Brain pericyte (primary cell): ENCODE results near the gene MMEL1.
"Not testable (repeated sequence)": the region's sequence is repeated elsewhere in the genome, so short reads cannot be mapped to it uniquely, and the experiment has no call there.

Experiments
- DNase-seq: peaks from one replicate; pipeline ENCODE4 v3.0.0-alpha.2; 2012; ENCODE audit warnings: low read depth, low spot score

The MMEL1 gene

DNA sequence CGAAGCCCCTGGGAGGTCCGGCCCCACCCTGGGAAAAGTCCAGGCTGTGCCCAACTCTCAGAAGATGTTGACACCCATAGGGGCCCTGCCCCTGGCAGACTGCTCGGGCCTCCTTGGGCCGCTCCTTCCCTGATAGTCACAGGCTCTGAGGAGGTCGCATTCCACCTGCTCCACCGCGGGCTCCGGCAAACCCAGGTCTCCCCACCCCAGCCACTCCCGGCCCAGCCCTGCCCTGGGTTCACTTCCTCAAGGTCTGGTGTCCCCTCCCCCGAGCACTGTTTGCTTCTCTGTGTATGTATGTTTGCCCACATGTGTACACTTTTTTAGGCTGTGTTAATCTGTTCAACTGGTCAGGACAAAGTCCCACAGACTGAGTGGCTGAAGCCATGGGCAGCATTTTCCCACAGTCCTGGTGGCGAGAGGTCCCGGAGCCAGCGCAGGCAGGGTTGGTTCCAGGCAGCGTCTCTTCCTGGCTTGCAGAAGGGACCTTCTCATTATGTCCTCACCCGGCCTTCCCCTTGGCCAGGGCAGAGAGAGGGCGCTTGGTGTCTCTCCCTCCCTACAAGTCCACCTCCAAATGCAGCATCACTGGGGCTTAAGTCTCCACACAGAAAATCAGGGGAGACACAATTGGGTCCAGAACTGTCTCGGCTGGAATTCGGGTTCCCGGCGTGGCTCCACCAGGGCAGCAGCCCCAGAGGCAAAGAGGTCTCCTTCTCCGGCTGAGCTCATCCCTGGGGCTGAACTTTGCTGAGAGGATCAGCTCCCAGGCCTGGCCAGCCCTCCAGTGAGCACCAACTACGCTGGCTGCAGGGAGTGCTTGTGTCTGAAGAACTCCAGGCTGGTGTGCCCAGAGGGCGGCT is 56.8 kb downstream of the MMEL1 start:
- DNase-seq = no peak

DNA sequence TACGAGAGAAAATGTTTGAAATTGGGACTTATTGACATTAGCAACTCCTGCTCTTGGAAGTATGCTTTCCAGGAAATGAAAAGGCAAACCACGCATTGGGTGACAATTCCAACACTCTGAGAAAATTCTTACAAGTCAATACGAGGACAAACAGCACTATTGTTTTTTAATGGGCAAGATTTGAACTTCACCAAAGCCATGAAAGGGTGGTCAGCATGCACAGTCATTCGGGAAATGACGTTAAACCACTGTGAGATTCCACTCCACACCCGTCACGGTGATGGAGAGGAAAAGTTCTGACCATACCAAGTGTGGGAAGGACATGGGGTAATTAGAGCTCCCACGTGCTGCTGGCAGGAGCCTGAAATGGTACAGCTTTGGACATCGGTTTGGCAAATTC is 58.5 kb downstream of the MMEL1 start:
- no peak for DNase-seq

- DNase-seq = no peak
These were observed 59.4 kb downstream of the MMEL1 start for GRCh38 chr1:2573250-2573920.

- no peak for DNase-seq
These were observed 61.5 kb downstream of the MMEL1 start for GRCh38 chr1:2571348-2571747.

GRCh38 chr1:2570332-2570731 is 62.5 kb downstream of the MMEL1 start:
- no peak for DNase-seq

DNA sequence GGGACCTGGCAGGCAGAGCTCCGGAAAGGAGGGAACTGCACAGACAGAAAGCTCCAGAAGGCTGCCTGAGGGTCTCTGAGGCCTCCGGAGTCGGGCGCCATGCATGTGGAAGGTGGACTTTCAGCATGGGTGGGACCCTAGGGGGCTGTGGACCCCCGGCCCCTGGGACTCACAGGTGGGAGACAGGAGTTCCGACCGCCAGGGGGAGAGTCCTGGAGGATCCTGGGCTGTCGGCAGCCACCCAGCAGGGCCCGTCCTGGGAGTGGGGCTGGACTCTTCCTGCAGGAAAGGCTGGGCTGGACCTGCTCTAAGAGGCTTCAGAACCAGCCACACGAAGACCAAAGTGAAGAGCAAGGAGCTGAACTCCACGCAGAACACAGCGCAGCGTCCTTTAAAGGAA is 63.1 kb downstream of the MMEL1 start:
- not testable (repeated sequence) for DNase-seq

DNA sequence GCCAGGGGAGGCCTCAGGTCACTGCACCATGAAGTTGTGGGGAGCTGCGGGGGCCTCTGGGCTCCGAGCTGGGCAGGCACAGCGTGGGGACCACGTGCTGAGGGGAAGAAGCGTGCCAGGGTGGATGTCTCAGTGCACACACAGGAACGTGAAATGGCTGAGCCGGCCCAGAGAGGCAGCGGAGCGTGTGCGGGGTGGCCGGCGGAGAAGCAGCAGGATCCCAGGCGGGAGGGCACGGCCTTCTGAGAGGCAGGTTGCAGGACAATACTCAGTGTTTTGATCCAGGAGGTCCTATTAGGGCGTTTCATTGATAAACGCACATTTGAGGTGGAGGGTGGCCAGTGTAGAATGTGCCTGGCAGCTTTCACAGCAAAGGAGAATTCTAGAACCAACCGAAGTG is 63.8 kb downstream of the MMEL1 start:
- DNase-seq = no peak

- DNase-seq = not testable (repeated sequence)
These were observed 64.5 kb downstream of the MMEL1 start for GRCh38 chr1:2568187-2568816.

DNA sequence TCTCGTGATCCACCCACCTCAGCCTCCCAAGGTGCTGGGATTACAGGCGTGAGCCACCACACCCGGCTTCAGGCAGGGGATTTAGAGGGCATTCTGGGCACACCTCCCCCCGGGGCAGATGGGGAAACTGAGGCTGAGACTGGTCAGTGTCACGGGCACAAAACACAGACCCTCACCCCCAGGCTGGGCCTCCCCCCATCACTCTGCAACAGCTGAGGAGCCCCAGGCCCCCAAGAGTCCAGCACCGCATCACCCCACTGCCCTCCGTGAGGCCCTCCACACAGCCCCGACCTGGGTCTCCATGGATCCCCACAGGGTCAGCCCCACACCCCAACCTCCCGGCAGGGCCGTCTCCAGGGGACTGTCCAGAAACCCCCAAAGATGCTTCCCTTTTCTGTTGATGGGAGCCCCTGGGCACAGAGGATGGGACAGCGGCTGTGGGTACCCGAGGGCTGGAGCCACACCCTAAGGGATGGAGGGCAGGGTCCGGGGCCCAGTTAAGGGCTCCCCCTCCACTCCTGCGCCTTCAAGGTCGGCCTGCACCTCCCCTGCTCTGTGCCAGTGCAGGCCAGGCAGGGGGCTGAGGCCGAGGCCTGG is 65.6 kb downstream of the MMEL1 start:
- DNase-seq = no peak

DNA sequence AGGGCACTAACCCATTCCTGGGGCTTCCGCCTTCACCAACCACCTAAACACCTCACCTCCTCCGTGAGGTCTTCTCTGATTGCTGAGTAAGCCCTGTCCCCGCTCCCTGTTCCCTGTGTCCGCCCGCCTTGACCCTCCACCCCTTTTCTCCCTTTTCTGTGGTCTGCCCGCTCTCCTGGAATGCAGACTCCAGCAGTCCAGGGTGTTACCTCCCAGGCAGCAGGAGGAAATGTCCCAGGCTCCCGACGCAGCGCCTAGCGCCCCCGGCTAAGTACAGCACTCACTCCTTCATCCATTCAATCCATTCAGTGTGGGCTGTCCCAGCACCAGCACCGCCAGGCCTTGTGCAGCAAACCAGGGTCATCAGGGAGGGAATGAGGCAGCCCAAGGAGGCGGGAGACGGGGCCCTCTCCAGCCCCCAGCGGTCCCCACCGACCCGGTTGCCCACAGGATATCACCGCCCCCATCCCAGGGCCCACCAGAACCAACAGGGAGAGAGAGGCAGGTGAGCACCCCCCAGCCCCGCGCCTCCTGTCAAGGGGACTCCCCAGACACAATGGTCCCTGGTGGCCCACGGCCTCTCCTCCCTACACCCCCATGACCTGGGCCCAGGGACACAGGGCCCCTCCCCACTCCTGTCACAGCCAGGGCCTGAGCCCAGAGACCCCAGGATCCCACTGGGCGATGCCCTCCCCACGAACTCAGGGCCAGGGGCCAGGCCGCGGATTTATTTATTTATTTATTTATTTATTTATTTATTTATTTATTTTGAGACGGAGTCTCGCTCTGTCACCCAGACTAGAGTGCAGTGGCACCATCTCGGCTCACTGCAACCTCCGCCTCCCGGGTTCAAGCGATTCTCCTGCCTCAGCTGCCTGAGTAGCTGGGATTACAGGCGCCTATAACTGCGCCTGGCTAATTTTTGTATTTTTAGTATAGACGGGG is 66.4 kb downstream of the MMEL1 start:
- no peak for DNase-seq

- DNase-seq = no peak
These were observed 67.9 kb downstream of the MMEL1 start for GRCh38 chr1:2564815-2565374.

DNA sequence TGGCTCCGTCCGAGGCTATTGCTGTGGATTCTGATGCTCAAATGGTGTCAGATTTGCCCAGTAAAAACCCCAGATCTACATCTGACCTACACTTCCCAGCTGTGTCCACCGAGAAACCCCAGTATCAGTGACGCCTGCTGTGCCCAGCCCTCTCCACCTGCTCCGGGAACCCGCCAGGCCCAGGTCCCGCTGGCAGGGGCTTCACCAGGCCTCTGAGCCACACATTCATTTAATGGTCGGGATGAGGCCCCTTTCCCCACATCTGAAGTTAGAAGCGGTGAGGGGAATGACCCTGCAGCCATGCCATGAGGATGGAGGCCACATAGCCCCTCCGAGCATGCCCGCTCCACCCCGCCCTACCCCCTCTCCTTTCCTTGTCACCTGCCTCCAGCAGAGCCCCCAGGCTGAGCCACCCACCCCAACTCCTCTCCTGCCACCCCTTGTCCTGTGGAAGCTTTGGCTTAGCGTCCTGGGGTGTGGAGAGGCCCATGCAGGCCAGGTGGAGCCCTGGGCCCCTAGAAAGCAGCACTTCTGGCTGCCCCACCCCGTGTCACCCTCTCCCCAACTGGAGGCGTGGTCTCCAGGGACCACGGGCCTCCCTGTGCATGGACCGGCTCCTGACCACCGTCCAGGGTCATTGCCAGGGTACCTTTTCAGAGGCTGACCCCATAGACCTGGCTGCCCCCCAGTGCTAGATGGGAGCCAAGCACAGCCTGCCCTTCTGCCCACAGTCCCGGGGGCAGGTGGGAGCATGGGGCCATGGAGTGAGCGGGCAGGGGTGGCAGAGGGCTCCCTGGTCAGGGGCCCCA is 68.6 kb downstream of the MMEL1 start:
- no peak for DNase-seq

DNA sequence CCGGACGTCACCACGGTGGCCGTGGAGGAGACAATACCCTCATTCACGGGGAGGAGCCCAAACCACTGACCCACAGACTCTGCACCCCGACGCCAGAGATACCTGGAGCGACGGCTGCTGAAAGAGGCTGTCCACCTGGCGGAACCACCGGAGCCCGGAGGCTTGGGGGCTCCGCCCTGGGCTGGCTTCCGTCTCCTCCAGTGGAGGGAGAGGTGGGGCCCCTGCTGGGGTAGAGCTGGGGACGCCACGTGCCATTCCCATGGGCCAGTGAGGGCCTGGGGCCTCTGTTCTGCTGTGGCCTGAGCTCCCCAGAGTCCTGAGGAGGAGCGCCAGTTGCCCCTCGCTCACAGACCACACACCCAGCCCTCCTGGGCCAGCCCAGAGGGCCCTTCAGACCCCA is 69.6 kb downstream of the MMEL1 start:
- DNase-seq = no peak

DNA sequence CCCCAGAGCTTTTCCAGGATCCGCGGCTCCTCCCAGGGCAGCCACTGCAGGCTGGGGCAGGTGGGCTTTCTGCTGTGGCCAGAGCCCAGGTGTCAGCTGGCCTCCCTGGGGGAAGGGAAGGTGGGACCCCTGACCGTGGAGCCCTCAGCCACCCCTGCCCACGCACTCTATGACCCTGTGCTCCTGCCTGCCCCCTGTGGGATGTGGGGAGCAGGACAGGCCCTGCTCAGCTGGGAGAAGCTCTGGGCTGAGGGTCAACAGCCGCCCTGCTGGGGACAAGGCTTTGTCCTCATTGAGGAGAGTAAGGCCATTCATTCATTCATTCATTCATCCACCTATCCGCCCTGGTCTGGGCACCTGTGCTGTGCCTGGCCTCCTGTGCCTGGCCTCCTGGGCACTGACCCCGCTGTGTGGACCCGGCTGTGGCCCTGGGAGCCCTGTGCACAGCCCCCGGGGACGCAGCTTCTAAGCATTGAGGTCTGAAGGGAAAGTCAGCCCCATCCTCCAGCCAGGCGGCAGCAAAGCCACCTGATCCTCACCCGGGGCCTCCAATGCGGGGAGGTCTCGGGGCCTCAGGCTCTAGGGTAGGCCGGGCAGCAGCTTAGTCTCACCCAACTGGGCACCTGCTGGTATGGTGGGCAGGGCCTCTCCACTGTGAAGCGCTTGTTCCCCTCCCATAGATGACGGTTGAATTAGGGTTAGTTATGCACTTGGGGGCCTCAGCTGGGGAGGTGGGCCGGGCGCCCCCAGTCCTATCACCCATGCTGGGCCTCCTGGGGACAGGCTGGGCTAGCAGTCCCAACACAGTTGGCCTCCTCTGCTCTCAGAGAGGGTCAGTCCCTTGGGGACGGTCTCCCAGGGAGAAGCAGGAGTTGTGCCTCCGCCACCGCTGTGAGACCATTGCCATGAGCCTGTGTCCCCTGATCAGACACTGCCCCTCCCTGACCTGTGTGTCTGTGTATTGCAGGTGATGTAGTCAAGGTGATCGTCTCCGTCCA is 70.6 kb downstream of the MMEL1 start:
- no peak for DNase-seq

- DNase-seq = no peak
These were observed 71.4 kb downstream of the MMEL1 start for GRCh38 chr1:2561446-2561845.

GRCh38 chr1:2560299-2561073 is 72.3 kb downstream of the MMEL1 start:
- no peak for DNase-seq

GRCh38 chr1:2559509-2560298 is 73.1 kb downstream of the MMEL1 start:
- no peak for DNase-seq
